Endometrial microvascular endothelial cells (primary cell): Measurements from ENCODE around the gene CUL3. TPM values are rescaled to one million over a fixed set of nuclear protein-coding genes. Genes with fewer than 3 reads are reported as not detected.
"Not testable (repeated sequence)": the region's sequence is repeated elsewhere in the genome, so short reads cannot be mapped to it uniquely, and the experiment has no call there.

Experiments
- in situ Hi-C: cut with HindIII; loops from 2 replicates; pipeline ENCODE4 v1.10.0; 2017; ENCODE audit warnings: low sequenced_read_pairs, low pct_unique_long_range_greater_than_20kb; ENCODE audit errors: inconsistent ontology term
- total RNA-seq: library from RNA; depleted of rRNA; stranded (reverse); fragments of >200 nt; gene quantifications from one replicate; pipeline ENCODE4 v1.2.3, GENCODE V29; 2015; ENCODE audit errors: inconsistent ontology term

CUL3 gene
- total RNA-seq, 1 donor from 2014 or later, result 55.0 TPM

DNA sequence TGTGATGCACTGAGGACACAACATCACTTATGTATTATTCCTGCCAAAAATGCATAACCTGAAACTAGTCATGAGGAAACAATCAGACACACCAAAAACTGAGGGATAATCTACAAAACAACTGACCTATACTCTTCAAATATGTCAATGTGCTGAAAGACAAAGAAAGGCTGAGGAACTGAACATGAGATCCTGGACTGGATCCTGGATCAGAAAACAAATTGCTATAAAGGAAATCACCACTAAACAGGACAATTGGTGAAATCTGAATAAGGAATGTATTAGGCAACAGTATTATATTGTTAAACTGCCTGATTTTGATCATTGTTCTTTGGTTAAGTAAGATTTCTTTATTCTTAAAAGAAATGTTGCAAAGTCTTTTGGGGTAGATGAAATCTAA, 28.8 kb downstream of the CUL3 start:
- in situ Hi-C loops, result no loop called here

DNA sequence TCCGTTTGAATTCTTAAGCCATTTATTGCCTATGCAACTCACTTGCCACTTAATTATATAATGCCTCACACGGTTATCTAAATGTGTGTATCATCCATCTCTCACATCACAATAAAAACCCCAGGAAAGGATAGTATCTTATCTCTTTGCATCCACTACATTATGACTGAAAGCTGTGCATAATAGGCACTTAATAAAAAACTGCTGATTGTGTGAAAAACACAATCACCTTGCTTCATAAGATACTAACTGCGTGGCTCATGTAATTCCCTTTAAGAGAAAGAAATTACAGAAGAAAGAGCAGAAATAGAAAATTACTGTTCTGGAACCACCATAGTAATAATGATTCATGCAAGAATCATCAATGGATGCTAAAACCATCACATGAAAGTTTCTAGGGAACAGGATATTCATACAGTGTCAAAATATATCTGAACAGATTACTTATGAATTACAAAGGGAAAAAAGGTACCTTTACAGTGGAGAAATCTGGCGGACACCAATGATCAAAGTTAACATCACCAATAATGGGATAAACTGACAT, 29.3 kb downstream of the CUL3 start:
- in situ Hi-C loops, result no loop called here

DNA sequence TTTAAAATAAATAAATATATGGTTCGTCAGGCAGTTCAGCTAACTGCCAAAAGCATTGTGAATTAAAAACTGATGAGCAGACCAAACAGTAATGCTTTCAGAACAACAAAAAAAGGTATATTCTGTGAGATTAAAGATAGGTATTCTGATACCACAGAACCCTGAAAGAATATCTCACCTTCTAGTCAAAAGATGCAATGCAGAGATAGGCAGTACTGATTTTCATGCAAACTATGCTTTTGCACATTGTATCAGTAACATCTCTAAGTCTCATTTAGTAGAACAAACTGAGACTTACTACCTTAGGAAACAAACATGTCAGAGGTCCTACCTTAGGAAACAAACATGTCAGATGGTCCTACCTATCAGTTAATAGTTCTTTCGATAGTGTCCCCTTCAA, 32.4 kb downstream of the CUL3 start:
- in situ Hi-C loops, result no loop called here

DNA sequence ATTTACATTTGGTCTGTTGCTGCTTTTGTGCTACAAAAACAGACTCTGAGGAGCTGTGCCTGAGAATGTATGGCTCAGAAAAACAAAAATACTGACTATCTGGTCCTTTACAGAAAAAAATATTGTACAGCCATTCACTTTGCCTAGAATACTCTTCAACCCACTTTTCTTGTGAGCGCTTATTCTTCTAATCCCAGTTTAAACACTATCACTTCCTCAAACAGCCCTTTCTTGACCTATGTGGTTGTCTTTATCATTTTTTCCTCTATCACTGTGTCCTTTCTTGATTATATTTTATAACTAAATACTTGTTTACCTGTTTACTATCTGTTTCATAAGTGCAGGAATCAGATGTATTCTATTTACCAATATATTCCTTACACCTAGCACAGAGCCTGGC, 33.5 kb downstream of the CUL3 start:
- in situ Hi-C loops, result no loop called here

GRCh38 chr2:224546926-224547325, 38.2 kb downstream of the CUL3 start:
- in situ Hi-C loops, result no loop called here

- in situ Hi-C loops, result no loop called here
Observed at GRCh38 chr2:224545884-224546644, 39.1 kb downstream of the CUL3 start.

DNA sequence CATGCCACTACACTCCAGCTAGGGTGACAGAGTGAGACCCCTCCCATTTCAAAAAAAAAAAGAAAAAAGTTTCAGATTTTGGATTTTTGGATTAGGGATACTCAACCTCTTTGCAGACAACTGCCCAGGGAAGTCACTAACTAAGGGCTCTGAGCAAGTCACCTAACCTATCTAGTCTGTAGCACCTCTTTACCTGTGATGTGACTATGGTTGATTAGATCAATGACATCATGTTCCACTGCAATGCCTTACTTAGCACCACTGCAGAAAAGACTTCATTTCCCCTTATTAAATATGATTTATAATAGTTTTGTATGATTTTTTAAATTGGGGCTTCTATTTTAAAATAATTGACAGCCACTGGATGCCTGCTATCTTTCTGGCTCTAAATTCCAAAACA, 41.2 kb downstream of the CUL3 start:
- in situ Hi-C loops, result no loop called here

DNA sequence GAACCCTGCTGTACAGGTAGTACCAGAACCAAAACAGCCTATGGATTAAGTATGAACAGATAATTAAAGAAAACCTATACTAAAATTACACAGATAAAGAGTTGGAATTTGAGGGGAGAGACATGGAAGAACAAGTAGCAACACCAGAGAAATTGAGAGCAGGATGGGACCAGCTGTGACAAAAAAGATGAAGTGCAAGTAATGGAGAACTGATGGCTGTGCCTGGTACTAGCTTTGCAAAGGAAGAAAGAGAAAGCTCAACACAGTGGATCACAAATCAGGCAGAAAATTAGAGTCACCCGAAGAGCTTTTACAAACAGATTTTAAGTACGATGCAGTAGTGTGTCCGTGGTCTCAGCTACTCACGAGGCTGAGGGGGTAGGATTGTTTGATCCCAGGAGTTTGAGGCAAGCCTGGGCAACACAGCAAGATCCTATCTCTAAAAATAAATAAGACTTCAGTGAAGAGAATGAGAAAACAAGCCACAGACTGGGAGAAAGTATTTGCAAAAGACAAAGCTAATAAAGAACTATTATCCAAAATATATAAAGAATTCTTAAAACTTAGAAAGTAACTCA, 46.5 kb downstream of the CUL3 start:
- in situ Hi-C loops, result no loop called here

GRCh38 chr2:224532931-224533330, 52.2 kb downstream of the CUL3 start:
- in situ Hi-C loops, result no loop called here

- in situ Hi-C loops, result no loop called here
Observed at GRCh38 chr2:224532441-224532840, 52.7 kb downstream of the CUL3 start.

DNA sequence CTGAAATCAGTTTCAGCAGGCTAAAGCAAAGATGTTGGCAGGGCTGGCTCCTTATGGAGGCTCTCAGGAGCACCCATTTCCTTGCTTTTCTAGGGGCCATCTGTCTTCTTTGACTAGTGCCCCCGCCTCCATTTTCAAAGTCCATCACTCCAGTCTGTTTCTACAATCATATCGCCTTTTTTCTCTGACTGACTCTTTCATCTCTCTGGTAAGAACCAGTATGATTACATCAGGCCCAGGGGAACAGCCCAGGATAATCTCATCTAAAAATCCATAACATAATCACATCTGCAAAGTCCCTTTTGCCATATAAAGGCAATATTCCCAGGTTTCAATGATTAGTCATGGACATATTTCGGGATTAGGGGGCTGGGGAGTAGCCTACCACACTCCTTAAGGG, 57.0 kb downstream of the CUL3 start:
- in situ Hi-C loops, result no loop called here

DNA sequence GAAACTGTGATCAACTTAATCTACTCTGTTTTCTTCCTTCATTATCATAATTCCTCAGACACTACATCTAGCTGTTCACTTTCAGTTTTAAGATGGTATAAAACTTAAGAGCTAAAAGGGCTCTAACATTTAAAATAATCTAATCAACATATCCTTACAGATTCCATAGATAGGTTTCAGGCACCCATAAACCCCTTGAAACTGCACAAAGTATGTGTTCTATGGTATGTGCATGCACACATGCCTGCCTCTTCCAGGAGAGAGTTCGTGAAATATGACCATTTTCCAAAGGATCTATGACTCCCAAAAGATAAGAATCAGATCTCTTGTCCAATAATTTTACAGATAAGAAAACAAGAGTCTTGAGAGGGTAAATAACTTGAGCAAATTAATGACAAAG, 59.4 kb downstream of the CUL3 start:
- in situ Hi-C loops, result no loop called here

DNA sequence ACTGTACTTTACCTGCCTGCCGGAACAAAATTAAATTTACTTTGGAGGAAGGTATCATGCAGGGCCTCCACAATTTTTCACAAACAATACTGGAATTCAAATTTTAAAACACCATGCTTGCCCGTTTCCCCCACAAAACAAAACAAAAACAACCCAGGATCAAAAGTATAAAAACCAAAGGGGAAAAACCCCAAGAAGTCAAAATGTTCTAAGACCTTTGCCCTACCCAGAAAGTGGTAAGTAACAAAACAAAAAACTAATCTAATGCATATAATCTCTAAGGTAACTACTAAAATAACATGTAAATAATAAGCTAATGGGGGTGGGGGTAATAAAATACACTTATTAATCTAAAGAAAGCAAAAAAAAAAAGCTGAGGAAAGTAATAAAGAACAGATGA, 60.5 kb downstream of the CUL3 start:
- in situ Hi-C loops, result no loop called here

- in situ Hi-C loops, result no loop called here
Observed at GRCh38 chr2:224523626-224524577, 61.3 kb downstream of the CUL3 start.

- in situ Hi-C loops, result not testable (repeated sequence)
Observed at GRCh38 chr2:224522483-224522882, 62.7 kb downstream of the CUL3 start.

DNA sequence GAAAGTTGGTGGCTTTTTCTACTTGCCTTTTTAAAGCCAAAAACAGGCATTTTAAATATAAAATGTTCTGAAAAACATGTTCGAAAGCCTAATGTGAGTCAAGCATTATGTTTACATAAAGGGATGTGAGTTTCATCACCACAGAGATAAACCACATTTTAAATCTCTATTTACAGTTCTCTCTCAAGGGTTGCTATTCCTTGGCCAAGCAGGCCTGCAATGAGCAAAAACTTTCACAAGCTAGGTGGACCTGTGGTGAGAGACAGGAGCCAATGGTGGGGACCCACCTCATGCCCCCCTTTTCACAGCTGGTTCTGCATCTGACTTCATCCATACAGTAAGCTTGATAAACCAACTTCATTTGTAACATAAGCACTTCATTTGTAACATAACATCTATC, 65.1 kb downstream of the CUL3 start:
- in situ Hi-C loops, result no loop called here

GRCh38 chr2:224518806-224519580, 66.2 kb downstream of the CUL3 start:
- in situ Hi-C loops, result no loop called here

- in situ Hi-C loops, result no loop called here
Observed at GRCh38 chr2:224517963-224518362, 67.2 kb downstream of the CUL3 start.

GRCh38 chr2:224516393-224516792, 68.8 kb downstream of the CUL3 start:
- in situ Hi-C loops, result not testable (repeated sequence)
